Stimulated activated naive CD8-positive, alpha-beta T cell treated with anti-CD3 and anti-CD28 coated beads, Interleukin-15, Interleukin-2, amounts not matched to agents 100 U/mL and 50 U/mL, for 24 hours (primary cell): ENCODE results near the gene PGM5.

Experiments
- ATAC-seq: fragments of 150-1000 bp; cut with Tn5 transposase; one replicate; pipeline ENCODE4 v1.10.0; 2021
- DNase-seq: peaks from one replicate; pipeline ENCODE4 v3.0.0; 2021

PGM5 gene

GRCh38 chr9:68536876-68537615 is 180.6 kb downstream of the PGM5 start:
- no peak for DNase-seq
- ATAC-seq: no peak

GRCh38 chr9:68537616-68537880 is 181.1 kb downstream of the PGM5 start:
- DNase-seq (no peak), ATAC-seq (no peak)

- no peak for ATAC-seq
- DNase-seq: no peak
These were observed 181.8 kb downstream of the PGM5 start for GRCh38 chr9:68538200-68538599.

- no peak for ATAC-seq
- no peak for DNase-seq
These were observed 184.5 kb downstream of the PGM5 start, which contains the start of gene TMEM252 for GRCh38 chr9:68540712-68541535. TSS of gene TMEM252 (minus strand) at chr9:68540883. CDS start at chr9:68540814, 69 bp downstream.

DNA sequence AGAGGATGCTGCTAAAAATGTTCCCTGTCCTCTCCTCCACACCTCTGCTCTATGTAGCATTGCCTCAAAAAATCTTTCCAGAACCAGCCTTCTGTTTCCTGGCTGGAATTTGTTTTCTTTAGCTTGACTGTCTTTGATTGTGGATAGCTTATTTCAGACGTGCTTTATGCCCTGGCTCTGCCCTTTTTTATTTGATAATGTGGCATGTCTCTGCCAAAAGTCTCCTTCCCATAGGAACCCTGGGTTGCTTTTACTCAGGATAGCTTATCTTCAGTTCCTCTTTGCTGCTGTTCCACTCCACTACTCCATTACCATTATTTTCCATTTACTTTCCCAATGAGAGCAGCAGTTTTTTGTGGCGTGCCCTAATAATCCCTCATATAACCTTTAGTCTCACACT is 185.2 kb downstream of the PGM5 start:
- ATAC-seq (no peak), DNase-seq (no peak)

- ATAC-seq (no peak), DNase-seq (no peak)
These were observed 188.8 kb downstream of the PGM5 start for GRCh38 chr9:68545033-68545705.

DNA sequence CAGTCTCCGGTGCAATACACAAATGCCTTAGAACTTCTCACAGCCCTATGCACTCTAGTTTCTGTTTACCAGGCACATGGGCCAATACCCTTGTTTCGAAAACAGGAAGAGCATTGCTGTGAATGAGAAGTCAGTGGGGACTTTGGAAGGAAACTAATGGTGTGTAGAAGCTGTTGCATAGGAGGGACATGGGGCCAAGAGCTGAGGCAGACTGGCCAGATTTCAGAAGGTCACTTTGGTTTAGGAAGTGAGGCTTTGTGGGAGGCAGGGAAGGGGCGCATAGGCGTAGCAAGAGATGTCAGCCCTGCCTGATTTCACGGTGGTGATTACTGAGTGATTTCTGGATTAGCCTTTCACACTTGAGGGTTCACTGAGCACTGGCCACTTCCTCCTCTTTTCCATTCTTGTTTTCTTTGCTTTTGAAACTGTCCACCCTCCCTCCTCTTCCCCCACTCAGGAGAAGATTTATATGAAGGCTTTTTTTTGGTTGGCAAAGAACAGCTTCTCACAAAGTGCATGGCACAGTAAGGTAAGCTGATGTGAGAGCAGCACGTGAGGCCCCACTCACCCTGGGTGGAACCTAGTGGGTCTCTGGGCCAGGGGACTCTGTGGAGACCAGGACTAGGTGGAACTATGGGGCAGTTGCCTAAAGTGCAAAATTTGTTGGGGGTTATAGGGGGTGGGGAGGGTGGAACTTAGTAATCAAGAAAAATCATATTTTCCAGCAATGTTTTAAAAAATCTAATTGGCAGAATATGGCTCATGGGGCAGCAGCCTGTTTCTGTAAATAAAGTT is 190.4 kb downstream of the PGM5 start:
- no peak for ATAC-seq

DNA sequence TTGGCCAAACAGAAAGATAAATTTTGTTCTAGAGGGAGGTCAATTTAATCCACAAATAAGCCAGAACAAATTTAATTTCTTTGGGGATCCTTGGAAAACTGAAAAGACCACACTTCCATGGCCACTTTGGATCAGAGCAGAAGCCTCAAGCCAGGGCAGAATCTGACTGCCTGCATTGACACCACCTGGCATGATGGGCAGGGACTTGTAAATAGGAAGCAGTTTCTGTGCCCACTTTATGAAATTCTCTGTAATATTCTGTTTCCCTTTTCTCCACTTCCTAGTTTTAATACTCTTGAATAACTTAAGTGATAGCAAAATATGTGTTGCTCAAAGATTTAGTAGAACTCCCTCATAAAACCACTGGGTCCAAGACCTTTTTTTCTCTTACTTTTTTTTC is 191.0 kb downstream of the PGM5 start:
- DNase-seq (no peak), ATAC-seq (no peak)

More for the DNA sequence above, 190.4 kb downstream of the PGM5 start:
- DNase-seq: no peak

GRCh38 chr9:68548241-68548640 is 191.8 kb downstream of the PGM5 start:
- no peak for ATAC-seq

GRCh38 chr9:68551191-68551590 is 194.8 kb downstream of the PGM5 start:
- DNase-seq: no peak
- no peak for ATAC-seq

More at GRCh38 chr9:68548241-68548640, 191.8 kb downstream of the PGM5 start:
- no peak for DNase-seq

DNA sequence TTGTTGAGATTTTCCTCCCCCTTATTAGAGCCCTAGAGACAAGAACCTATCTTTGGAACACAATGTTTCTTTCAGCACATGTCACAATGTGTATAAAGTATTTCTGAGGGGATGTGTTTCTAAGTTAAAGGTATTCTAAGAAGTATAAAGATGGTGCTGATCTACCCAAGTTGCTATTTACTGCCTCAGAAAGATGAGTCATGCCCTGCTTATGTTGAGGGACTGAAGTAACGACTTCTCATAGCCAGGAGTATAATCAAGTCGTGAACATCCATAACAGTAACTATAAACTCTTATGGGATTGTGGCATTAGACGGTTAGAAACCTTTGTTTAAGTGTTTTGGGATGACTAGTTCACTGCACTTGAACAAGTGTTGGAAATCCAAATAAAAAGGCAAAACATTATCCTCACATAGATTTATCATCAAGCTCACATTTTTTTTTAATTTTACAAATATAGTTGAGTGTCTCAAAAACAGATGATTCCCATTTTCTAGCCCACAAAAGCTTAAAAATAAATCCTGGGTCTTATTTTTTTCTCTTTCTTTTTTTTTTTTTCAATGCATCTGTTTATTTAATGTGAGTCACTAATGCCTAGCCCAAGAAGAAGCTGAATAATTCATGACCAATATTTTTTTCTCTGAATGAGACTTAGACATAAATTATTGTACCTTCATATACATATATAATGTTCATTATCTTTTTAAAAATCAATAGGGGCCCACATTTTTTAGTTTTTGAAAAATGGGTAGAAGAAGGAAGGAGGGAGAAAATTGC is 196.5 kb downstream of the PGM5 start:
- DNase-seq (no peak), ATAC-seq (no peak)

DNA sequence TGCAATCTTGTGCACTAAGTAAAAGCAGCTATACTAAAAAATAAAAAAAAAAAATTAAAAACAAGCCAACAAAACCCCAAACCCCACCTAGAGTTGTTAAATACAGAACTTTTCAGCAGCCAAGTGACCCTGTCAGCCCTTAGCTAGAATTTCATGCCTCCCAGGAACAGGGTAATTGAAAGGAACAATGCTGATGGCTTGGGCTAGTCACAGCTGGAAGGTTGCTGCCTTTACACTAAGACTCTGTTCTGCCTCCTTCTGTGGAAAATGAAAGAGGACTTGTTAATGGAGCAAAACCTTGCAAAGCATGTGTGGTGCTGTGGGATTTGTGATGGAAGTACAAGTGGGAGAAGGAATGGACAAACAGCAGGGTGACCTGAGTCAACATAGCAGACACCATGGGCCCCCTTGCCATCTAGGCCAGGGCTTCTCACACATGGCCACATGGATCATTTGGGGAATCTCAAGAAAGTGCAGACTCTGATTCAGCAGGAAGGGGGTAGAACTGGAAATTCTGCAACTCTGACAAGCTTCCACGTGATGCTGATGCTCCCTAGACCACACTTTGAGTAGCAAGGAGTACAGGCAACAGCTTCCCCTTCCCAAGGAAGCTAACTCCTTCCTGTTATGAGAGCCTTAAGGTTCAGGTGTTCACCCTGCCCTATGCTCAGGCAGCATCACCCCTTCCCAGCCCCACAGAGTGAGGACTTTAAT is 199.2 kb downstream of the PGM5 start:
- ATAC-seq (no peak), DNase-seq (no peak)

GRCh38 chr9:68558545-68558944 is 202.1 kb downstream of the PGM5 start:
- ATAC-seq: no peak

GRCh38 chr9:68560071-68560844 is 203.8 kb downstream of the PGM5 start:
- DNase-seq (peak; percentile 65), ATAC-seq (peak; percentile 46)

More at GRCh38 chr9:68558545-68558944, 202.1 kb downstream of the PGM5 start:
- DNase-seq: no peak

GRCh38 chr9:68562461-68562860 is 206.1 kb downstream of the PGM5 start:
- ATAC-seq (no peak), DNase-seq (no peak)

DNA sequence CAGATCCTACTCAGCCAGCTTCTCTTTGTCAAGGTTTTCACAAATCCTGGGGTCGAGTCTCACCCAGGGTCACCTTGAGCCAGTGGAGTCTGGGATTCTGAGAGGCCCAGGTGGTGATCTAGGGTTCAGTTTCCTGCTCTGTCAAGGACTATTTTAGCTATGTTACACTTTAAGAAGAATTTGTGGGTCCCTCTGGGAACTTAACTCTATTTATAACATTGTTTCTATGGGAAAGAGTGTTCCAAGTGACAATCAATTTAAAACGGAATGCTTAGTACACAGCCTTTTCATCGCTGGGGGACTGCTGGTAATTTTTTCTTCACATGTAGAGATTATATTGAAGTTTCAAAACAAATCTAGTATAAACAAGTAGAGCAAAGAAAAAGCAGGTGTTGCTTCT is 211.2 kb downstream of the PGM5 start:
- ATAC-seq: no peak

DNA sequence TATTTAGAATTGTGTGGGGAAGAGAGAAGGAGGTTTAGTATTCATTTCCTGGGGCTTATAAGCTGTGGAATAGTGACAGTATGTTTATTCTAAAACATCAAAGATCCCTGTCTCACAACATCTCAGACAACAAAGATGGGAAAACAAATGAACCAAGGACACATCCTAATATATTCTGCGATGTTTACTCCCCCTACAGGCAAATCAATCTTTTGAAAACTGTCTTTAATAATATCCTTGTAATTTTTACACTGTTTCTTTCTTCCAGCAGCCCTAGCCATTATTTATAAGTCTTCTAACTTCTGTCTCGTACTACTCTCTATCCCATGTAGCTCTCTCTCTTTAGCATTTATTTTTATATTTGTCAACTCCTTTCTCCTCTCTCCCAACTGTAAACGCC is 217.7 kb downstream of the PGM5 start:
- no peak for DNase-seq
- ATAC-seq: no peak

More for the DNA sequence above, 211.2 kb downstream of the PGM5 start:
- DNase-seq: no peak

DNA sequence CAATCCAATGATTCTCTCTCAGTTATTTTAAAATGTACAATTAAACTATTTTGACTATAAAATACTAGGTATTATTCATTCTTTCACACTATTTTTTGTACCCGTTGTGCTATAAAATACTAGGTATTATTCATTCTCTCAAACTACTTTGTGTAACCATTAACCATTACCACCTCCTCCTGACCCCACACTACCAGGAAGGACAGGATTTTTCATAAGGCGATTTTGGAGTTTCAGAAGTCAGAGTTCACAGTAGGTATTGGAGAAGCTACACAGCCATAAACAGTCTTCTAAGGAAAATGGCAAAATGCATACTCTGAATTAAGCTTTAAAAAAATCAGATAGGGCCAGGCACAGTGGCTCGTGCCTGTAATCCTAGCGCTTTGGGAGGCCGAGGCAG is 219.4 kb downstream of the PGM5 start:
- DNase-seq: no peak
- no peak for ATAC-seq

DNA sequence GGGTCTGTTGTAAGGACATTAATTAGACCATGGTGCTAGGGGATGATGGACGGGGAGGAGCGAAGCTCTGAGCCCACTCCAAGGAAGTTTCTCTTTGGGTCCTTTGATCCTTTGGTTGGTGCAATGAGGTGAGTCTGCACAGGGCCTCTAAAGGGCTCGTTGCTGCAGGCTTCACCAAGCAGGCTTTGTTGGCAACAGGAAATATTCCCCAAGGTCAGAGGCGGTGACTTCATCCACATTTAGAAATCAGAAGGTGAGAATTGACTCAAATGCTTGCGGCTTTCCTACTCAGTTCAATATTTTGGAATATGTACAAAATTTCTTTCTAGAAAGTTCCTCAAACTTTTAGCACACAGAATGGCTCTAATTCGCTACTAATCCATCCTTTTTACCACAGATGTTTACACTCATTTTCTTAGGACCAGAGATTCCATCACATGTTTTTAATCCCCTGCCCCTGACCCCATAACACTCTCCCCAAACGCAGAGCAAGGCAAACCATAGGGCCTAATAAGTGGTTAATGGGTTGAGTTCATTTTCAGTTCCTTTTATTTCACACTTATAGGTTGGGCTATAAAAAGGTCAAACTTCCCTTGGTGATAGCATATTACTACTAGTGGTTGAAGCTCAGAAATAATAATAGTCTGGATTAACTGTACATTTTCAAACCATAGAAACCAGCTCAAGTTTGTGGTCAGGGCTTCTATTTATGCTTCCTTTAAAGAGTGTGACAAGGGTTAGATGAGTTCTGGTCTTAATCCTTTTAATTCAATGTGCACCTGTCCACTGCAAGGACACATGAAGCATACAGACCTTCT is 221.6 kb downstream of the PGM5 start:
- ATAC-seq (no peak), DNase-seq (no peak)
